Measurements from ENCODE around the gene ZC3H12C.

The ZC3H12C gene

GRCh38 chr11:110217223-110217877 lies 124.2 kb downstream of the ZC3H12C start:
- Histone ChIP-seq H3K27ac (no peak overlapping the region), H2AFZ (ENCODE audit: low read depth) (no peak overlapping the region), H4K20me1 (ENCODE audit: insufficient read depth) (no peaks in the 10 kb centered on the region), H3K4me2 (no peak overlapping the region), H3K4me1 (ENCODE audit: low read depth, poor library complexity, severe bottlenecking) (no peaks in the 10 kb centered on the region), H3K79me2 (ENCODE audit: insufficient read depth, low read depth) (no peaks in the 10 kb centered on the region), H3K4me3 (IDR thresholded peaks at IDR 0.05; ENCODE audit: insufficient read depth, low read depth, low read length) (no peak overlapping the region), H3K9ac (no peak overlapping the region), H3K36me3 (ENCODE audit: insufficient read depth) (no peaks in the 10 kb centered on the region), H3K27me3 (ENCODE audit: insufficient read depth, low read depth) (no peaks in the 10 kb centered on the region)
- no peak for TF ChIP-seq CTCF (conservative IDR thresholded peaks at IDR 0.05; ENCODE audit: low read depth, low read length)

- no peaks in the 10 kb centered on the region for H3K4me1 ChIP-seq (ENCODE audit: low read depth, poor library complexity, severe bottlenecking)
- H3K27ac ChIP-seq, result no peak overlapping the region
- no peaks in the 10 kb centered on the region for H4K20me1 ChIP-seq (ENCODE audit: insufficient read depth)
- H2AFZ ChIP-seq (ENCODE audit: low read depth), result no peak overlapping the region
- no peak overlapping the region for H3K9ac ChIP-seq
- H3K4me2 ChIP-seq, result no peak overlapping the region
- H3K79me2 ChIP-seq (ENCODE audit: insufficient read depth, low read depth), result no peaks in the 10 kb centered on the region
- no peak overlapping the region for H3K4me3 ChIP-seq (IDR thresholded peaks at IDR 0.05; ENCODE audit: insufficient read depth, low read depth, low read length)
- no peaks in the 10 kb centered on the region for H3K36me3 ChIP-seq (ENCODE audit: insufficient read depth)
- TF ChIP-seq CTCF (conservative IDR thresholded peaks at IDR 0.05; ENCODE audit: low read depth, low read length), result no peak
- no peaks in the 10 kb centered on the region for H3K27me3 ChIP-seq (ENCODE audit: insufficient read depth, low read depth)
Observed at GRCh38 chr11:110217936-110218335, 124.7 kb downstream of the ZC3H12C start.

GRCh38 chr11:110219006-110219785 lies 126.0 kb downstream of the ZC3H12C start:
- H3K79me2 ChIP-seq (ENCODE audit: insufficient read depth, low read depth), result no peaks in the 10 kb centered on the region
- no peak overlapping the region for H3K27ac ChIP-seq
- TF ChIP-seq CTCF (conservative IDR thresholded peaks at IDR 0.05; ENCODE audit: low read depth, low read length), result no peak
- no peak overlapping the region for H3K4me2 ChIP-seq
- no peak overlapping the region for H3K4me3 ChIP-seq (IDR thresholded peaks at IDR 0.05; ENCODE audit: insufficient read depth, low read depth, low read length)
- H3K4me1 ChIP-seq (ENCODE audit: low read depth, poor library complexity, severe bottlenecking), result no peaks in the 10 kb centered on the region
- no peaks in the 10 kb centered on the region for H3K36me3 ChIP-seq (ENCODE audit: insufficient read depth)
- no peak overlapping the region for H3K9ac ChIP-seq
- H2AFZ ChIP-seq (ENCODE audit: low read depth), result no peak overlapping the region
- H4K20me1 ChIP-seq (ENCODE audit: insufficient read depth), result no peaks in the 10 kb centered on the region
- no peaks in the 10 kb centered on the region for H3K27me3 ChIP-seq (ENCODE audit: insufficient read depth, low read depth)

Data from KMS-11 (cell line).